HG03064 (cell line): ENCODE results near the gene KCND3.

Experiments
- ATAC-seq: cut with Tn5 transposase; IDR thresholded peaks from one replicate; pipeline ENCODE4 v1.9.1; 2021; ENCODE audit warnings: low read depth; ENCODE audit not compliant: unreplicated experiment

The KCND3 gene

GRCh38 chr1:111990026-111990877 is 784 bp upstream of the KCND3 start:
- no peak for ATAC-seq

GRCh38 chr1:111988743-111989453 is 570 bp downstream of the KCND3 start:
- no peak for ATAC-seq

GRCh38 chr1:111988377-111988742 is 1.1 kb downstream of the KCND3 start:
- no peak for ATAC-seq

GRCh38 chr1:111987502-111987901 is 2.0 kb downstream of the KCND3 start:
- ATAC-seq: no peak

GRCh38 chr1:111983500-111983899 is 6.0 kb downstream of the KCND3 start:
- ATAC-seq: no peak

GRCh38 chr1:111982428-111982827 is 7.0 kb downstream of the KCND3 start:
- ATAC-seq: no peak

- no peak for ATAC-seq
Observed at GRCh38 chr1:111981871-111982270, 7.6 kb downstream of the KCND3 start.

GRCh38 chr1:111981090-111981489 is 8.4 kb downstream of the KCND3 start:
- no peak for ATAC-seq

GRCh38 chr1:111980686-111981085 is 8.8 kb downstream of the KCND3 start:
- no peak for ATAC-seq

- no peak for ATAC-seq
Observed at GRCh38 chr1:111978695-111979094, 10.8 kb downstream of the KCND3 start.

GRCh38 chr1:111977378-111977777 is 12.1 kb downstream of the KCND3 start:
- ATAC-seq: no peak

GRCh38 chr1:111976842-111977241 is 12.6 kb downstream of the KCND3 start:
- ATAC-seq: no peak

- ATAC-seq: no peak
Observed at GRCh38 chr1:111976332-111976731, 13.1 kb downstream of the KCND3 start.

- no peak for ATAC-seq
Observed at GRCh38 chr1:111973150-111973790, 16.2 kb downstream of the KCND3 start.

GRCh38 chr1:111971396-111971795 is 18.1 kb downstream of the KCND3 start:
- no peak for ATAC-seq

- ATAC-seq: no peak
Observed at GRCh38 chr1:111968511-111968910, 21.0 kb downstream of the KCND3 start.

- ATAC-seq: no peak
Observed at GRCh38 chr1:111967886-111968285, 21.6 kb downstream of the KCND3 start.

- no peak for ATAC-seq
Observed at GRCh38 chr1:111967067-111967690, 22.3 kb downstream of the KCND3 start.

GRCh38 chr1:111965781-111966443 is 23.6 kb downstream of the KCND3 start:
- ATAC-seq: no peak

GRCh38 chr1:111963985-111964738 is 25.3 kb downstream of the KCND3 start:
- ATAC-seq: no peak
